Loucy (cell line): ENCODE measurements around the gene FTCD.
"Not testable (repeated sequence)": the region's sequence is repeated elsewhere in the genome, so short reads cannot be mapped to it uniquely, and the experiment has no call there.

Experiments used
- H2AFZ ChIP-seq: fragments of 200-600 bp; sonication (generic); 2 replicates; pipeline ENCODE4 v1.6.0; 2016; ENCODE audit warnings: antibody characterized with exemption, mild to moderate bottlenecking, low read length, moderate library complexity
- H3F3A ChIP-seq: fragments of 200-600 bp; 2 replicates; pipeline ENCODE4 v1.6.0; 2016; ENCODE audit warnings: antibody characterized with exemption, low read depth, mild to moderate bottlenecking
- H3K27me3 ChIP-seq: fragments of 200-600 bp; sonication (generic); 2 replicates; pipeline ENCODE4 v1.6.1; 2014; ENCODE audit warnings: low read length, mild to moderate bottlenecking; ENCODE audit not compliant: insufficient read depth, poor library complexity, severe bottlenecking
- H3K36me3 ChIP-seq: fragments of 200-600 bp; sonication (generic); 2 replicates; pipeline ENCODE4 v1.6.1; 2016; ENCODE audit warnings: low read length; ENCODE audit not compliant: insufficient read depth
- H3K4me1 ChIP-seq: fragments of 200-600 bp; sonication (generic); 2 replicates; pipeline ENCODE4 v1.5.1; 2014; ENCODE audit warnings: low read length, mild to moderate bottlenecking; ENCODE audit not compliant: insufficient read depth, poor library complexity, severe bottlenecking
- H3K4me2 ChIP-seq: fragments of 200-600 bp; sonication (generic); 2 replicates; pipeline ENCODE4 v1.6.0; 2014; ENCODE audit warnings: antibody characterized with exemption, low read length, low read depth, mild to moderate bottlenecking; ENCODE audit not compliant: poor library complexity, severe bottlenecking
- H3K4me3 ChIP-seq: fragments of 200-600 bp; sonication (generic); 2 replicates; pipeline ENCODE4 v1.5.1; 2014; ENCODE audit warnings: low read length, mild to moderate bottlenecking, mixed read lengths; ENCODE audit not compliant: poor library complexity, severe bottlenecking
- H3K79me2 ChIP-seq: fragments of 200-600 bp; sonication (generic); 2 replicates; pipeline ENCODE4 v1.6.1; 2014; ENCODE audit warnings: low read length; ENCODE audit not compliant: insufficient read depth
- H3K9ac ChIP-seq: fragments of 200-600 bp; sonication (generic); 2 replicates; pipeline ENCODE4 v1.6.0; 2014; ENCODE audit warnings: mild to moderate bottlenecking, low read depth, low read length, moderate library complexity; ENCODE audit not compliant: poor library complexity, severe bottlenecking
- H3K9me2 ChIP-seq: fragments of 200-600 bp; sonication (generic); replicated peaks from 2 replicates; pipeline ENCODE4 v1.6.1; 2016; ENCODE audit warnings: low read depth, low read length, mixed read lengths
- H3K9me3 ChIP-seq: fragments of 200-600 bp; sonication (generic); 2 replicates; pipeline ENCODE4 v1.6.1; 2014; ENCODE audit warnings: mild to moderate bottlenecking, antibody characterized with exemption, low read length, low read depth; ENCODE audit not compliant: insufficient read depth
- H4K20me1 ChIP-seq: fragments of 200-600 bp; sonication (generic); 2 replicates; pipeline ENCODE4 v1.6.0; 2014; ENCODE audit warnings: antibody characterized with exemption, low read length, mild to moderate bottlenecking; ENCODE audit not compliant: insufficient read depth, poor library complexity, severe bottlenecking
- EZH2phosphoT487 ChIP-seq: fragments of 200-600 bp; IDR thresholded peaks from 2 replicates; pipeline ENCODE4 v1.6.1; 2018; ENCODE audit warnings: antibody characterized with exemption, mild to moderate bottlenecking, moderate library complexity, borderline replicate concordance
- TF ChIP-seq, protein P1 (sequence below): fragments of 200-600 bp; sonication (generic); conservative IDR thresholded peaks from 2 replicates; pipeline ENCODE4 v1.5.1; 2014; ENCODE audit warnings: mild to moderate bottlenecking, antibody characterized with exemption, low read length

The FTCD gene

DNA sequence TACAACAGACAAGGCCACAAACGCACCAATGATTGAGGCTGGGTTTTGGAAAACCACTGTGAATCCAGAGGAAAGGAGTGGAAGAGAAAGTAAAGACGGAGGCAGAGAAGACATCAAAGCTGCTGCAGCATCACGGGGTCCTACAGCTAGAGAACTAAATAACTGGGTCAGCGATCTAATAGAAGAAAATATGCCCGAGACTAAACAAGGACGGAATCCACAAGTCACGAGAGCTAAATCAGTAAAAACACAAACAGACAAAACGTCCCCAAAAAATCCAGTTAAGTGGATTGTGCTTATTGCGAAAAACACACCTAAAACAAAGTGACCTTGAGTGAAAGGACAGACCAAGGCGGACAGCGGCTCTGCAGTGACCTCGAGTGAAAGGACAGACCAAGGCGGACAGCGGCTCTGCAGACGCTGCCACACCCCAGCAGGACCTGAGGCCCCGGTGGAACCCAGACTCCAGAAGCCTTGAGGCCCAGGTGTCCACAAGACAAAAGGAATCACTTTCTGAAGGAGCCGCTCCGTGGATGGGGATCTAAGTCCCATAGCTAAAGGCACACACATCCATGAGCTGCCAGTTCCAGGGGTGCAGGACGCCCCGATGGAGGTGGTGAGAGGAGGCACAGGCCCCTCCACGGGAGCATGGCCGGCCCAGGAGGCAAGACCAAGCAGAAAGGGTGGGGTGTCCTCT is 6.0 kb downstream of the FTCD start:
- H3K27me3 ChIP-seq: no peaks in the 10 kb centered on the region
- H3K36me3 ChIP-seq: no peaks in the 10 kb centered on the region
- peaks cover 5% of the 10 kb centered on the region for H3K4me1 ChIP-seq
- H3K4me2 ChIP-seq: no peak overlapping the region
- no peak for TF ChIP-seq EZH2phosphoT487
- TF ChIP-seq, protein P1, sequence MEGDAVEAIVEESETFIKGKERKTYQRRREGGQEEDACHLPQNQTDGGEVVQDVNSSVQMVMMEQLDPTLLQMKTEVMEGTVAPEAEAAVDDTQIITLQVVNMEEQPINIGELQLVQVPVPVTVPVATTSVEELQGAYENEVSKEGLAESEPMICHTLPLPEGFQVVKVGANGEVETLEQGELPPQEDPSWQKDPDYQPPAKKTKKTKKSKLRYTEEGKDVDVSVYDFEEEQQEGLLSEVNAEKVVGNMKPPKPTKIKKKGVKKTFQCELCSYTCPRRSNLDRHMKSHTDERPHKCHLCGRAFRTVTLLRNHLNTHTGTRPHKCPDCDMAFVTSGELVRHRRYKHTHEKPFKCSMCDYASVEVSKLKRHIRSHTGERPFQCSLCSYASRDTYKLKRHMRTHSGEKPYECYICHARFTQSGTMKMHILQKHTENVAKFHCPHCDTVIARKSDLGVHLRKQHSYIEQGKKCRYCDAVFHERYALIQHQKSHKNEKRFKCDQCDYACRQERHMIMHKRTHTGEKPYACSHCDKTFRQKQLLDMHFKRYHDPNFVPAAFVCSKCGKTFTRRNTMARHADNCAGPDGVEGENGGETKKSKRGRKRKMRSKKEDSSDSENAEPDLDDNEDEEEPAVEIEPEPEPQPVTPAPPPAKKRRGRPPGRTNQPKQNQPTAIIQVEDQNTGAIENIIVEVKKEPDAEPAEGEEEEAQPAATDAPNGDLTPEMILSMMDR: no peak
- no peak overlapping the region for H3K4me3 ChIP-seq
- H3K79me2 ChIP-seq: no peaks in the 10 kb centered on the region
- H2AFZ ChIP-seq: no peak overlapping the region
- no peaks in the 10 kb centered on the region for H3F3A ChIP-seq
- no peaks in the 10 kb centered on the region for H4K20me1 ChIP-seq
- no peak overlapping the region for H3K9ac ChIP-seq
- H3K9me2 ChIP-seq: no peaks in the 10 kb centered on the region
- H3K9me3 ChIP-seq: no peaks in the 10 kb centered on the region

DNA sequence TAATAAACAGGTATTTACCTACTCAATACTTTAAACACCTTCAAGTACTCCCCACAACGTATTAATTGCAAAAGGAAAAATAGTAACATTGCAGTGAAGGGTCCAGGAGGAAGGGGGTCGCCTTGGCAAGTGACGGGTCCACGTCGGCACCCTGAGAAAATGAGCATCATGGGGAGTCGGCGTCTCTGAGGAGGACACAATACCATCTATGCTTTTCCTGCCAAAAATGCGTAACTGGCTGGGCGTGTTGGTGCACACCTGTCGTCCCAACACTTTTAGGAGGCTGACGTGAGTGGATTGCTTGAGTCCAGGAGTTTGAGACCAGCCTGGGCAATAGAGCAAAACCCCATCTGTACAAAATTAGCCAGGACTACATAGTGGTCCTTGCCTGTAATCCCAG is 7.3 kb downstream of the FTCD start:
- TF ChIP-seq, protein P1: no peak
- no peak for TF ChIP-seq EZH2phosphoT487
- Histone ChIP-seq H3K9ac (no peak overlapping the region), H3K27me3 (no peaks in the 10 kb centered on the region), H4K20me1 (no peaks in the 10 kb centered on the region), H3K36me3 (no peaks in the 10 kb centered on the region), H3K9me2 (no peaks in the 10 kb centered on the region), H3F3A (no peaks in the 10 kb centered on the region), H3K4me3 (no peak overlapping the region), H3K4me2 (no peak overlapping the region), H3K4me1 (peaks cover 9% of the 10 kb centered on the region), H3K79me2 (no peaks in the 10 kb centered on the region), H2AFZ (no peak overlapping the region), H3K9me3 (no peaks in the 10 kb centered on the region)

DNA sequence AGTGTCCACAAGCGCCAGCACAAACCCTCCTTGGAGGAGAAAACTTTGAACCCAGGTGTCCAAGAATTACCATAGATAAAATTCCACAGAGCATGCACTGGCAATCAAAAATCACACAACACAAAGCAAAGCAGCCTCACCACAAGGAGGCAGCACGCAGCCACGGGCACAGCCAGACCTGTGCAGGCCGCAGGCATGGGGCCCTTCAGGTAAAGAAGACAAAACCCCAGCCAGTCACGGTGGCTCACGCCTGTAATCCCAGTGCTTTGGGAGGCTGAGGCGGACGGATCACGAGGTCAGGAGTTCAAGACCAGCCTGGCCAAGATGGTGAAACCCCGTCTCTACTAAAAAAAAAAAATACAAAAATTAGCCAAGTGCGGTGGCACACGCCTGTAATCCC is 8.0 kb downstream of the FTCD start:
- TF ChIP-seq, protein P1: peak; percentile 78
- not testable (repeated sequence) for H3F3A ChIP-seq, H3K4me2 ChIP-seq, H3K4me1 ChIP-seq, H3K9me3 ChIP-seq, H3K9me2 ChIP-seq, H2AFZ ChIP-seq, H3K9ac ChIP-seq, H3K36me3 ChIP-seq, H3K79me2 ChIP-seq, H3K27me3 ChIP-seq, H4K20me1 ChIP-seq, H3K4me3 ChIP-seq
